HG02970 (cell line): Measurements from ENCODE around the gene NOM1.
"Not testable (repeated sequence)": the region's sequence is repeated elsewhere in the genome, so short reads cannot be mapped to it uniquely, and the experiment has no call there.

Experiments used
- ATAC-seq: cut with Tn5 transposase; IDR thresholded peaks from one replicate; pipeline ENCODE4 v1.9.1; 2021; ENCODE audit warnings: mild to moderate bottlenecking, moderate library complexity, moderate number of reproducible peaks; ENCODE audit not compliant: unreplicated experiment, low FRiP score

The NOM1 gene, protein sequence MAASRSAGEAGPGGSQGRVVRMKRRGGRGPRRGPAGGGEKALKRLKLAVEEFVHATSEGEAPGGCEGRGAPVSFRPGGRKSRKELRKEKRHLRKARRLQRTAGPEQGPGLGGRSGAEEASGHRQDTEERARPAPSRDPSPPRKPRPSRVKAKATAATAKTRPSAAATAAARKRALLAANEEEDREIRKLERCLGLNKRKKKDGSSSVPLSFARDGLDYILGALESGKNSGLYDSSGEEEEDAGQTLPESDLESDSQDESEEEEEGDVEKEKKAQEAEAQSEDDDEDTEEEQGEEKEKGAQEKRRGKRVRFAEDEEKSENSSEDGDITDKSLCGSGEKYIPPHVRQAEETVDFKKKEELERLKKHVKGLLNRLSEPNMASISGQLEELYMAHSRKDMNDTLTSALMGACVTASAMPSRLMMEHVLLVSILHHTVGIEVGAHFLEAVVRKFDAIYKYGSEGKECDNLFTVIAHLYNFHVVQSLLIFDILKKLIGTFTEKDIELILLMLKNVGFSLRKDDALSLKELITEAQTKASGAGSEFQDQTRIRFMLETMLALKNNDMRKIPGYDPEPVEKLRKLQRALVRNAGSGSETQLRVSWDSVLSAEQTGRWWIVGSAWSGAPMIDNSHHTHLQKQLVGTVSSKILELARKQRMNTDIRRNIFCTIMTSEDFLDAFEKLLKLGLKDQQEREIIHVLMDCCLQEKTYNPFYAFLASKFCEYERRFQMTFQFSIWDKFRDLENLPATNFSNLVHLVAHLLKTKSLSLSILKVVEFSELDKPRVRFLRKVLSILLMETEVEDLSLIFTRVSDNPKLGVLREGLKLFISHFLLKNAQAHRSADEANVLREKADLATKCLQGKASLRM

DNA sequence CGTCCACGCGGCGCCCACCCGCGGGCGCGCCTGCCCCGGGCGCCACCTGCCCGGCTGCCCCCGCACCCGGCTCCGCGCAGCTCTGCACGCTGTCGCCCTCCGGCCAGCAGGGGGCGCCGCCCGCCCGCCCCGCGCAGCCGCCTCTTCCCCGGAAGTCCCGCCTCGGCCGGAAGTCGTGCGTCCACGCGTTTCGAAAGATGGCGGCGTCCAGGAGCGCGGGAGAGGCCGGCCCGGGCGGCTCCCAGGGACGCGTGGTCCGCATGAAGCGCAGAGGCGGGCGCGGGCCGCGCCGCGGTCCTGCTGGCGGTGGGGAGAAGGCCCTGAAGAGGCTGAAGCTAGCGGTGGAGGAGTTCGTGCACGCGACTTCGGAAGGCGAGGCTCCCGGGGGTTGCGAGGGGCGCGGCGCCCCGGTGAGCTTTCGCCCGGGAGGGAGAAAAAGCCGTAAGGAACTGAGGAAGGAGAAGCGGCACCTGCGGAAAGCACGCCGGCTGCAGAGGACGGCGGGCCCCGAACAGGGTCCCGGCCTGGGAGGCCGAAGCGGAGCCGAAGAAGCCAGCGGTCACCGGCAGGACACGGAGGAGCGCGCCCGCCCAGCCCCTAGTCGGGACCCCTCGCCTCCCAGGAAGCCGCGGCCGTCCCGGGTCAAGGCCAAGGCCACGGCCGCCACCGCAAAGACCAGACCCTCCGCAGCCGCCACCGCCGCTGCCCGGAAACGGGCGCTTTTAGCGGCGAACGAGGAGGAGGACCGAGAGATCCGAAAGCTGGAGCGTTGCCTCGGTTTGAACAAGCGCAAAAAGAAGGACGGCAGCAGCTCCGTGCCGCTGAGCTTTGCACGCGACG is at the start of gene NOM1:
TSS of gene NOM1 (plus strand) at position 172 of the 840 bp plus-strand sequence. CDS start at position 198, 26 bp downstream.
- ATAC-seq = peak; percentile 94

DNA sequence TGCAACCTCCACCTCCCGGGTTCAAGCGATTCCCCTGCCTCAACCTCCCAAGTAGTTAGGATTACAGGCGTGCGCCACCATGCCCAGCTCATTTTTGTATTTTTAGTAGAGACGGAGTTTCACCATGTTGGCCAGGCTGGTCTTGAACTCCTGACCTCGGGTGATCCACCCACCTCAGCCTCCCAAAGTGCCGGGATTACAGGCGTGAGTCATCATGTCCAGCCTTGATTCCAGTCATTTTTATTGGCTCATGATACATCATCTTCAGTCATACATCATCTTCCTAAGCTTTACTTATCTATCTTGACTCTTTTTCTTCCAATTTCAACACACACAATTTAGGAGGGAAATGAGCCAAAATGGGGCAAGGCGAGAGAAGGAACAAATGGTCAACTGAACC is 49.4 kb upstream of the NOM1 start:
- ATAC-seq = not testable (repeated sequence)

DNA sequence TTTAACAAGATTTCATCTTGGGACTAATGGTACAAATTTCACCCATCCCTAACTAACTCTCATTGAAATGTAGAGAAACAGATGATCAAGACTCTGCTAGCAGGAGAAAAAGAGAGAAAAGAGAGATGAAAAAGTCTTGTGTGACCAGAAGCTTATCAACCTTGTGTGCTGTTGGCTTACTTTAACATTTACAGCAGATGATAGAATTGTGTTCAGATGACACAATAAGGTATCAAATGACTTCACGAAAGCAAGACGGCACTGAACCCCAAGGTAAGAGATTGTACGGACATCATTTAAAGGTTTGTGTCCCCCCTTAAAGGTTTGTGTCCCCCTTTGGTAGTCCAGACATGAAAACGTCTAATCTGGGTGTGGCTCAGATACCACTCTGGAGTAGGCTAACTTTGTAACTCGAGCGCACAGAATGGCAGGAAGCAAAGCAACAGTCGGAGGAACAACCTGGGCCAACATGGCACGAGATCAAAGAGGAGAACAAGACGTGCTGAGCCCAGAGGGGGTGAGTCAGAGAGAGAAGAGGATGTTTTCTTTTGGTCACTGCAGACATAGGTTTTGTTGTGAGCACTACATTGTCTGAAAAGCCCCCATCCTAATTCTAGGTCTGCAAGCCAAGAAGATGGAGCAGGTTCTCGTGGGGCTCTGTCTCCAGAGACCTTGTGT is 46.1 kb upstream of the NOM1 start:
- no peak for ATAC-seq

DNA sequence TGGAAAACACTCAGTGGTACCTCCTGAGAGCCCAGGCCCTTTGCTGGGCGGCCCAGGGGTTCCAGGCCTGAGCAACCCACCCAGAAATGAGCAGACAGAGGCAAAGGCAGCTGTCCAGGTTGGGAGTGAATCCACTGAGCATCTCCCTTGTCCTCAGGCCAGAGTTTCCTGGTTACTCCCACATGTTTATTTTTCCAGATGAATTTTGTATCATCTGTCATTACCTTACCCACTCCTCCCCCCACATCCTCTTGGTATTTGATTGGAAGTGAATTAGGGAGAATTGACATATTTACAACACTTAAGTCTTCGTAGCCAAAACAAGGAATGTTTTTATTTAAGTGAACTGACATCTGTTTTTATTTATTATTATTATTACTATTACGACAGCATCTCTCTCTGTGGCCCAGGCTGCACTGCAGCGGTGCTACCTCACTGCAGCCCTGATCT is 43.3 kb upstream of the NOM1 start:
- ATAC-seq = no peak

DNA sequence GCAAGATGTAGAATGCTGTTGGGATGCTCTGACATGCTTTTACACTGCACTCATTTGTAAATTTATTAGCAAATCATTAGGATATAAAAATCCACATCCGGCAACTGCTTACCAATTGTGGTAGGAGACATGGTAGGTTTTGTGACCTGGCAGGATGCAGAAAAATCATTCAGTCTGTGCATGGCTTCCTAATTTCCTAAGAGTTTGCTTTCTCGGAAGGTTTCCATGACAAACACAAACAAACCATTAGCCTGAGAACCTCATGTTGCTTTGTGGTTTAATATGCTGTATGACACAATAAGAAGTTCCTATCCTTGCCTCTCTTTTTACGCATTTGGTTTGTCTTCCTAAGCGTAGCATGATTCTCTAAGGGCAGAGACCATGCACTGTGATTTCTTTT is 41.9 kb upstream of the NOM1 start:
- no peak for ATAC-seq

DNA sequence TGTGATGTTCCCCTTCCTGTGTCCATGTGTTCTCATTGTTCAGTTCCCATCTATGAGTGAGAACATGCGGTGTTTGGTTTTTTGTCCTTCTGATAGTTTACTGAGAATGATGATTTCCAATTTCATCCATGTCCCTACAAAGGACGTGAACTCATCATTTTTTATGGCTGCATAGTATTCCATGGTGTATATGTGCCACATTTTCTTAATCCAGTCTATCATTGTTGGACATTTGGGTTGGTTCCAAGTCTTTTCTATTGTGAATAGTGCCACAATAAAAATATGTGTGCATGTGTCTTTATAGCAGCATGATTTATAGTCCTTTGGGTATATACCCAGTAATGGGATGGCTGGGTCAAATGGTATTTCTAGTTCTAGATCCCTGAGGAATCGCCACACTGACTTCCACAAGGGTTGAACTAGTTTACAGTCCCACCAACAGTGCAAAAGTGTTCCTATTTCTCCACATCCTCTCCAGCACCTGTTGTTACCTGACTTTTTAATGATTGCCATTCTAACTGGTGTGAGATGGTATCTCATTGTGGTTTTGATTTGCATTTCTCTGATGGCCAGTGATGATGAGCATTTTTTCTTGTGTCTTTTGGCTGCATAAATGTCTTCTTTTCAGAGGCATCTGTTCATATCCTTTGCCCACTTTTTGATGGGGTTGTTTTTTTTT is 39.8 kb upstream of the NOM1 start:
- ATAC-seq = not testable (repeated sequence)

DNA sequence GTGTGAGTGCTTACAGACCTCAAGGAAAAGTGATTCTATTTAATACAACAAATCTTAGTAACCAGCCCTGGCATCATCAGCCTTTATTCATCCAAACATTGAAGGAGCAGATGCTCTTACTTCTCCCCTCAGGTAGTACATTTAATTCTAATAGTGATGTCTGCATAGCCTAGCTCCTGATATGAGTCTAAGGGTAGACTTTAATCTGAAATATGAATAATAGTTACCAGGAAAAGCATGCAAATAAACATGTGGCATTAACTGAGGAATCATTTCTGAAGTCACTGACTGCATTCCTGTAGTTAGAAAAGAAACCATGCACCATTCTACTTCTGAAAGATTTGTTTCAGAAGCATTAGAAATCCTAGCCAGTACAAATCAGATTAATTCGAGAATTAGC is 30.9 kb upstream of the NOM1 start:
- ATAC-seq = no peak

DNA sequence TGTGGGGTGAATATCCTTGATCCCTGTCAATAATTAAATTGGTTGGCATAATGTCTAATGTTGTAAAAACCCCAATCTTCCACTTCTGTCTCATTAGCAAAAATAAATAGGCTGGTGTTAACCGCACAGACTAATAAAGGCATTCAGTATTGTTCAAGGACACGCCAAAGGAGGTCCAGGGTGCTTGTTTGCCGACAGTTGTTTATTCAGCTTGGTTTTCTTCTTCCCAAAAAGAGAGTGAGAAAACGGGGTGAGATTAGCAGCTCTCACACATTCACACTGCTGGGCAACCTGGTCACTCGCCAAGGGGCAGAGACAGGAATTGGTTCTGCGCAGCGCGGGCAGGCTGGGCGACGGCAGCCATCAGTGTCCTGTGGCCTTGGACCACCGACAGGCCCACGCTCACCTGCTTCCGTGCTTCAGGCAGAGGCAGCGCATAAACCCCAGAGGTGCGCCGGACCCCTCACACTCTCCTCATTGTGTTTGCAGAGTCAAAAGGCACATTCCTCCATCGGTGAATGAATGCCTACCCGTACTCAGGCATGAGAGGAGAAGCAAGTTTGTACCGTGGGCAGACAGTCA is 30.3 kb upstream of the NOM1 start:
- no peak for ATAC-seq

DNA sequence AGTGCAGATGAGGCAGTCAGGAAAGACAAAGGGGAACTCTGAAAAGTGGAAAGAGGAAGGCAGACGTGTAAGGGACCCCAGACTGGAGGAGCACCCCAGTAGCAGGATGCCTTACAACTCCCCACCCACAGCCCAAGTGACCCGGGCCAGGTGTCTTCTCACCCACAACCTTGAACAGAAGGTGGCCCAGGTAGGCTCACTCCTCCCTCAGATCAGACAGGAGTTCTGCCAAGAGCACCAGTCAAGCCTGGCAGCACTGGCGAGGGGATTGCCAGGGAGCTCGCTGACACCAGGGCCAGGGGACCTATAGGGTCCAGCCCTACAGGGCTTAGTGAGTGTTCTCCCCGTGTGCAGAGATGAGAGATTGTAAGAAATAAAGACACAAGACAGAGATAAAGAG is 29.4 kb upstream of the NOM1 start:
- ATAC-seq = no peak

DNA sequence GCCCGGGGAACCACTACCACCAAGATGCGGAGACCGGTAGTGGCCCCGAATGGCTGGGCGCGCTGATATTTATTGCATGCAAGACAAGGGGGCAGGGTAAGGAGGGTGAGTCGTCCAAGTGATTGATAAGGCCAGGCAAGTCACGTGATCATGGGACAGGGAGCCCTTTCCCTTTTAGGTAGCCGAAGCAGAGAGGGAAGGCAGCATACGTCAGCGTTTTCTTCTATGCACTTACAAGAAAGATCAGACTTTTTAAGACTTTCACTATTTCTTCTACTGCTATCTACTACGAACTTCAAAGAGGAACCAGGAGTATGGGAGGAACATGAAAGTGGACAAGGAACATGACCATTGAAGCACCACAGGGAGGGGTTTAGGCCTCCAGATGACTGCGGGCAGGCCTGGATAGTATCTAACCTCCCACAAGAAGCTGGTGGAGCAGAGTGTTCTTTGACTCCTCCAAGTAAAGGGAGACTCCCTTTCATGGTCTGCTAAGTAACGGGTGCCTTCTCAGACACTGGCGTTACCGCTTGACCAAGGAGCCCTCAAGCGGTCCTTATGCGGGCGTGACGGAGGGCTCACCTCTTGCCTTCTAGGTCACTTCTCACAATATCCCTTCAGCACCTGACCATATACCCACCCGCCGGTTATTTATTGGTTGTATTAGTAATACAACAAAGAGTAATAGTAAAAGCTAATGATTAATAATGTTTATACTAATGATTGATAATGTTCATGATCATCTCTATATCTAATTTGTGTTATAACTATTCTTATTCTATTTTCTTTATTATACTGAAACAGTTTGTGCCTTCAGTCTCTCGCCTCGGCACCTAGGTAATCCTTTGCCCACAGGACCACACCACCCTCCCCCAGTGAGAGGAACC is 28.8 kb upstream of the NOM1 start:
- not testable (repeated sequence) for ATAC-seq

DNA sequence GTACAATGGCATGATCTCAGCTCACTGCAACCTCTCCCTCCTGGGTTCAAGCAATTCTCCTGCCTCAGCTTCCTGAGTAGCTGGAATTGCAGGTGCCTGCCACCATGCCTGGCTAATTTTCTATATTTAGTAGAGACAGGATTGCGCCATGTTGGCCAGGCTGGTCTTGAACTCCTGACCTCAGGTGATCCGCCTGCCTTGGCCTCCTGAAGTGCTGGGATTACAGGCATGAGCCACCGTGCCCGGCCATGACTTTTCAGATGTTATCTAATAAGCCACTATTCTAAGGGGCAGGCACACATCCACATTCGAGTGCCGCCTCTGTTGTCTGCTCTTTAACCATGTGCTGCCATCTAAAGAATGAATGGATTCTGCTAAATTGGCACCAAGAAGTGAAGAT is 27.2 kb upstream of the NOM1 start:
- ATAC-seq = not testable (repeated sequence)

DNA sequence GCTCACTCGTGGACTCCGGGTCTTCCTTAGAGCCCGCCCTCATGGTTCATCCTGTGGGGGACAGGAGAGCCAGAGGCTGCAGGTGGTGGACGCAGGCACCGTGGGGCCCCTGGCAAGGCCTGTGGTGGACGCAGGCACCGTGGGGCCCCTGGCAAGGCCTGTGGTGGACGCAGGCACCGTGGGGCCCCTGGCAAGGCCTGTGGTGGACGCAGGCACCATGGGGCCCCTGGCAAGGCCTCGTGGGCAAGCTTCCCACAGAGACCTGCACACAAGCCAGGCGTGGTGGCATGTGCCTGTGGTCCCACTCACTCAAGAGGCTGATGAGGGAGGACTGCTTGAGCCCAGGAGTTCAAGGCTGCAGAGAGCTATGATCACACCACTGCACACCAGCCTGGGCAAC is 23.7 kb upstream of the NOM1 start:
- ATAC-seq = not testable (repeated sequence)

DNA sequence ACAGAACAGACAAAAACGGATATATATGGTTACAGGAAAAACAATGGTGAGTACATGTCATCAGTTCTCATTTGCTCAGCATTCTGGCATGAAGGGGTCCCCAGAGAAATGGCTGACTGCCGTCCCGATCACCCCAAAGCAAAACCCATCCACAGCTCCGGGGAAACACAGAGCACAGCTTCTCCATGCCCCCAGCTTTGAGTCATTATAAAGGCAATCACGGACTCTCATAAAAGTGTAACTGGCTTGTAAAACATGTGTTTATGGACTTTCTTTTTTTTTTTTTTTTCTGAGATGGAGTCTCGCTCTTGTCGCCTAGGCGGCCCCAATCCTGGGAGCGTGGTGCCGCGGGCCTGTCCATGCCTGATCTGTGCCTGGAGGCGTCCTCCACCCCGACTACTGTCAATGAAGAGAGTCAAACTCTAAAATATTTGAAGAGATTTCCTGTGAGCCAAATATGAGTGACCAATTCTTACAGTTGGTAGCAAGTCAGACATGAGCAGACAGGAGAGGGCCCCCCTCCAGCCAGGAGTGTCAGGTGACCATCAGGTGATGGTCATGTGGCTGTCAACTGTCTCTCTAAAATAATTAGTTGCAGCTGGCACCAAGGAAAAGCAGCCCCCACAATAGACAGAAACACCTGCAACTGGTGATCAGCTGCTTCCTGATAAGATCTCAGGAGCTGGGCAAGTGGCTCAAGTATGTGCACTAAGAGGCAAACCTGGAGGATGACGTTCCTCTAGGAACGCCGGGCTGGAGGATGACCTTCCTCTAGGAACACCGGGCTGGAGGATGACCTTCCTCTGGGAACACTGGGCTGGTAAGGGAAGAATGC is 21.7 kb upstream of the NOM1 start:
- ATAC-seq = no peak

DNA sequence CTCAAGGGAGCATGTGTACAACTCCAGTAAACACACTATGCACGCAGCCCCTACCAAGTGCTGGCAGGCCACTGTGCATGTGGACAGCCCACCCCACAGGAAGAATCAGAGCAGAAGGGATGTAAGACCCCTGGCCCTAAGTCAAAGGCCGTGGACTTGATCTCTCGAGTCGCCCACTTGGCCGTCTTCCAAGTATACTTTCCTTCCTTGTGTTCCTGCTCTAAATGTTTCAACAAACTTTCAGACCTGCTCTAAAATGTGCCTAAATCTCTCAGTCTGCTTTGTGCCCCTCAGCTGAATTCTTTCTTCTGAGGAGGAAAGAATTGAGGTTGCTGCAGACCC is 21.1 kb upstream of the NOM1 start:
- ATAC-seq = no peak

DNA sequence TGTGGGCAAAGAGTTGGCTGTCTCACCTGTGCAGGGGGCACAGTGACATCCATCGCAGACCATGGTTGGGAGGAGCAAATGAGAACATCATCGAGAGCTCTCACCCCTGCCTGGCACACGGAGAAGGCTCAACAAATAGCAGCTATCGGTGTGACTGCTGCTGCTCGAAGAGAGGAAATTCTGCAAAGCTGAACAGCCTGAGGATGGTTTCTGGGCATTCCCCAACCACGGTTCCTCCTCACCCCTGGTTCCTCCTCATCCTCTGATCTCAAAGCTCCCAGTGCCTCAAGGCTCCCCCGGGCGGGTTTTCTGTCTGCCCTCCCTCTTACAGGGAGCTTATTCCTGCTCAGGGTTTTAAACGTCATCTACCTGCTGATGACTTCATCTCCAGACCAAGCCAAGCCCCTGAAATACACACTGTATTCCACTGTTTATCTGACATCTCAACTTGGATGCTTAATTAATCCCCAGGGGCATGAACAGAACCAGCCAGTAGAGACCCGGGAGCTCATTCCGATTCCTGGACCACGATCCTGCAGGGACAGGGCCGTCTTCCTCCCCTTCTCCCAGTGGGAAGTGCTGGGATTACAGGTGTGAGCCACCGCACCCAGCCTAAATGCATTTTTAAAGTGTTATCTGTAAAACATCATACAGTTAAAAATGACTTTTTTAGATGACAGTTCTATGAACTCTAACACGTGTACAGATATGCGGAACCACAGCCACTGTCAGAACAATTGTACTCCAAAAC is 19.5 kb upstream of the NOM1 start:
- no peak for ATAC-seq

DNA sequence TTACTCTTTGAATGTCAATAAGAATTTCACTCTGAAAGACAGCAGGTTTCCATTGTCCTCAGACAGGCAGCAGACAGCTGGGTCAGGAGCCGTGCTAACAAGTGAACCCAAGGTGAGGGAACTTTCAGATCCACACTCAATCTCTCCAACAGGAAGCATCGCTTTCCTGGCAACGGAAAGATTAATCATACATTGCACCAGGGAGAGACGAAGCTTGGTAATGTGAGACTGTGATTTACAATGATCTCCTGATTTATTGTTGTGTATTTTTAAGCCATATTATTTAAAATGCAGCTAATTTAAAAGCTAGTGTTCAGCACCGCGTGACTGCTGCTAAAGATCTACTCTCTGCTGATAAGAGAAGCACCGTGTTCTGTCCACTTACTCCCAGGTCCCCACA is 17.5 kb upstream of the NOM1 start:
- ATAC-seq = no peak

DNA sequence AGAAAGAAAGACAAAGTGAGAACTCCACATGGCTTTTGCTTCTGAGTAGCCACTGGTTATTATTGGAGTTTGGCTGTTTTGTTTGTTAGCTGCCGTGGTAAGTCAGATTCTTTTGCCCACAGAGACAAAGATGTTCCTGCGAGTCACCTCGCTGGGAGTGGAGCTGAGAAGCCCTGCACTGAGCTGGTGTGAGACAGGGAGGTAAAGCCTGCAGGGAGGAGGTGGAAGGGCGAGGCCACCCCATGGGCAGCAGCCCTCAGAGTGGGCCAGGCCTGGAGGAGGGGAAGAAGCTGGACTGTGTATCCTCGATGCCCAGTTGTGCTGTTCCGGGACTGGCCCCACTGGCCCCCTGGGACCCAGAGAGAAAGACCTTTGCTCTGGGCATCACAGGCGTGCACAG is 14.3 kb upstream of the NOM1 start:
- no peak for ATAC-seq
